ENCODE measurements around the gene ADIRF.
"Not testable (repeated sequence)": the region's sequence is repeated elsewhere in the genome, so short reads cannot be mapped to it uniquely, and the experiment has no call there.

Gene ADIRF

DNA sequence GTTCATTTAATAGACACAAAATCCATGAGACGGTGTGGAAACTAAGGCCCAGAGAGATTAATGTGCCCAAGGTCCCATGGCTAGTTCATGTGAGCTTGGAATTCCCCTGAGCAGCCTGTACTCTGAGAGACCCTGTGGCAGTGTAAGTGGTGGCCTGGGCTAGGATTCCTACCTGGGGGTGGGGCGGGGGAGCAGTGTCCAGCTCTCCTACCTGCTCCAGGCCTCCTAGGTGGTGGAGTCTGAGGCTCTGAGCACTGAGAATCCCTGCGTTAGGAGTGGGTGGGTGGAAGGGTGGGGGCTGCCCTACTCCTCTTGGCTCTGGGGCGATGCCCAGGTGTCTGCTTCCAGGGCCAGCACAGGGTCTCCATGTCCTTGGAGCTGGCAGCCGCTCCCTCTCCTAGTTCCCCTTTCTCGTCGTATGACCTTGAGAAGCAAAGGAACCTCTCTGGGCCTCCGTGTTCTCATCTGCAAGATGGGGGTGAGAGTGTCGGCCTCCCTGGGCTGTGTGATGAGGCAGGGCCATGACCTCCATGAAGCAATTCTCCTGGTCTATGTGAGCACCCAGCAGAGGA lies 7.3 kb upstream of the ADIRF start:
- DNase-seq (ENCODE audit: low spot score) = no peak

GRCh38 chr10:86961481-86962091 lies 6.7 kb upstream of the ADIRF start:
- no peak for DNase-seq (ENCODE audit: low spot score)

DNA sequence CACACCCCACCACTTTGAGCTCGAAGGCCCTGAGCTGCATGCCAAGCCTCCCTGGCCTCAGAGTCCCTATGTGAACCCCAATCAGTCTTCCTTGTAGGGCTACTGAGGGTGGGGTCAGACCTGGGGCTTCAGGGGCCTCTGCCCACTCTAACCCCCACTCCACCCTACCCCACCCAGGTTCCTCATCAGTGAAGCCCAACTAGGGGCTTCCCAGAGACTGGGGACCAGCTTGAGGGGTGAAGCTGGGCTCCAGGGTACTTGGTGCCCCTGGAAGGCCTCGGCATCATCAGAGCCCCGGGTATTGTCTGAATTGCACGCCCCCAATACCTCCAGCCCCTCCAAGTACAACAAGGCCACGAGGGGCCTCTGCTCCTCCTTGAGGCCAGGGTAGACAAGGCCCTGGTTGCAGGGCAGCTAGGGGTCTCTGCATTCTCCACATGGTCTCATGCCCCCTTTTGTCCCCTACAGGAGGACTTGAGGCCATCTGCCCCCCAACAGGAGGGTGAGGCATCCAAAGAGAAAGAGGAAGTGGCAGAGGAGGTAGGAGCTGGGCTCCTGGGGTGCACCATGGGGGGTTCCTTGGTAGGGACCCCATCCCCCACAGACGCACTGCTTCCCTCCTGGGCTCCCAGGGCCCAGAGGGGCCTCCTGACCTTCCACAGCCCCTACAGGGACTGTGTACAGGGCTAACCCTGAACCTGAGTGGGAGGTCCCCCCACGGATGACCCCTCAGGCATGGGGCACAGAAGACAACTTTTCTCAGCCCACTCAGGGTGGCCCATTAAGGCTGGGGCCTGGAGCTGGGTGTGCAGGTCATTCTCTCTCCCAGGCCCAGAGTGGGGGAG lies 5.9 kb upstream of the ADIRF start:
- DNase-seq (ENCODE audit: low spot score) = no peak

- DNase-seq (ENCODE audit: low spot score) = no peak
Measured at GRCh38 chr10:86962981-86963310, 5.3 kb upstream of the ADIRF start.

DNA sequence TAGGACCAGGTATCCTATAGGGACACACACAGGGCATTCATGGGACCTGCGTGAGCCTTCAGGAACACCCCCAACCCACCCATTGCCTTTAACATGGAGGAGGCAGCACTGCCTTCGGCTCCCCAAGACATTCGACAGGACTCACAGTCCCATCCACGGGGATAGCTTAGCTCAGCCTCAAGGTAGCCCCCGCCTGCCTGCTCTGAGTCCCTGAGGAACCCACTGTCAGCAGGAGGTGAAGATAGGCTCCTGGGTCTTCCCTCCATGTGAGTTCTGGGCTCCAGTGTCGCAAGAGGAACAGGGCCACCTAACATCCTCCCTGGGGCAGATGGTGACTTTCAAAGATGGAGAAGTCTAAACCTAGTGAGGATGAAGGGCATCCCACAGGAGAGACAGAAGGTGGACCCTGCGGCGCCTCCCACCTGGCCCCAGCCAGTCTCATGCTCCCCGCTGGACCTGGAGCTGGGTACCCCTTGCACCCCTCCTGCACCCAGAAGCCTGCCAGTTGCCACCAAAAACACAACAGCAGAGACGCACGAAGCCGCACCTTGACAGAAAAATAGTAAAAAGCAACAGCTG lies 4.9 kb upstream of the ADIRF start:
- DNase-seq (ENCODE audit: low spot score) = no peak

DNA sequence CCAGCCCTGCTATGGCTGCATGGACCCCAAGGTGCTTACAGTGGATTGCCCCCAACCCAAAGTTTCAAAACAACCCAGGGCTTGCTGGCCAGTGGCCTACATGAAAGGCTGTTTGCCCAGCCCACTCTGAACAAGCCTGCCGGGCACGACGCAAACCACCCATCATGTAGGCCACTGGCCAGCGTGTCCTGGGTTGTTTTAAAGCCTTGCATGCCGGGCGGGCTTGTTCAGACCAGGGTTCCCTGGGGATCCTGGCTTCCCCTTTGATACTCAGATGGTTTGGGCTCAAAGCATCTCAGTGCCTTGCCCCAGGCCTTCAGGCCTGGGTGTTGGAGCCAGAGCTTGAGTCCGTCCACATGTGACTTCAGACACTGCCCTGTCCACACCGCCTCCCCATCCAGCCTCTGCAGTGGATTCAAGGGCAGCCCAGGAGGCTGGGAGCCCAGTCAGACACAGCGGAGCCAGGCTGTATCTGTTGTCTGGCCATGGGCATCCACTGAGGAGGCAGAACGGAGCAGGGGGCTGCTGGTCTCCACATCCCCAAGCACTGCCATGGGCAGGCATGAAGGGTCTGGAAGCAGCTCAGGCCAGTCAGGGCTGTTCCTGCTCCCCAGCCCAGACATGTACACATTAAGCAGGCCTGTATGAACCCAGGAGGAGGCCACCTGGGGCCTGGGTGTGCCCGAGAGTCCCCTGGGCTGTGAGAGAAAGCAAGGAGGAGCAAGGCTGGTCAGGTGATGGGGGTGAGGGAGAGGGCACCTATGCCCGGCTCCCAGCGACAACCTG lies 4.0 kb upstream of the ADIRF start:
- DNase-seq (ENCODE audit: low spot score) = no peak

GRCh38 chr10:86964847-86965190 lies 3.5 kb upstream of the ADIRF start:
- DNase-seq (ENCODE audit: low spot score) = no peak

GRCh38 chr10:86965986-86966654 lies 2.2 kb upstream of the ADIRF start:
- no peak for DNase-seq (ENCODE audit: low spot score)

GRCh38 chr10:86967481-86967941 lies 771 bp upstream of the ADIRF start:
- no peak for DNase-seq (ENCODE audit: low spot score)

GRCh38 chr10:86968994-86969355 lies 693 bp downstream of the ADIRF start:
- DNase-seq (ENCODE audit: low spot score) = no peak

DNA sequence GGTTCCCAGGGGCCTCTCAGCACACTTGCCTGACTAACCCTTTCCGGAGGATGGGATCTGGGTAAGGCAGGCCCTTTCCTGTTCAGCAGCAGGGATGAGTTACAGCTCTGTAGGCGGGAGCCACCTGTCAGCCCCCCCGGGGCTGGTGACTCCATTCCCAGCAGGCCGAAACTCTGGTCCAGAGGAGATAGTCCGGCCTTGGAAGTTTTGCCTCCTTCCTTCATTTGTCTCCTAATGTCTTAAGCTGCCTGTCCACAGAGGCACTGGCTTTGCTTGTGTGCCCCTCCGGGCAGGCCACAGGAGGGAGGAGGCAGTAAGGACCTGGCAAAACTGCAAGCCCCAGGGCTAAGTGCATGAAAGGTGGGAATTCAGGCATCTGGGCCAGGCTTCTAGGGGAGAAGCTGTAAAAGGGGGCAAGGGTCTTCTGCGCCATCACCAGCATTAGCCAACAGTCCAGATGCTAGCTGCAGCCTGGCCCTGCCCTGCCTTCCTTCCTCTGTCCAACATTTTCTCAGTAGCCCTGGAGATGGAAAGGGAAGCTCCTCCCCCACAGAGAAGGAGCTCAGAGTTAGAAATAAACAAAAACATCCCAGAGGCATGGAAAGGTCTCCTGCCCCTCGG lies 1.2 kb downstream of the ADIRF start:
- no peak for DNase-seq (ENCODE audit: low spot score)

DNA sequence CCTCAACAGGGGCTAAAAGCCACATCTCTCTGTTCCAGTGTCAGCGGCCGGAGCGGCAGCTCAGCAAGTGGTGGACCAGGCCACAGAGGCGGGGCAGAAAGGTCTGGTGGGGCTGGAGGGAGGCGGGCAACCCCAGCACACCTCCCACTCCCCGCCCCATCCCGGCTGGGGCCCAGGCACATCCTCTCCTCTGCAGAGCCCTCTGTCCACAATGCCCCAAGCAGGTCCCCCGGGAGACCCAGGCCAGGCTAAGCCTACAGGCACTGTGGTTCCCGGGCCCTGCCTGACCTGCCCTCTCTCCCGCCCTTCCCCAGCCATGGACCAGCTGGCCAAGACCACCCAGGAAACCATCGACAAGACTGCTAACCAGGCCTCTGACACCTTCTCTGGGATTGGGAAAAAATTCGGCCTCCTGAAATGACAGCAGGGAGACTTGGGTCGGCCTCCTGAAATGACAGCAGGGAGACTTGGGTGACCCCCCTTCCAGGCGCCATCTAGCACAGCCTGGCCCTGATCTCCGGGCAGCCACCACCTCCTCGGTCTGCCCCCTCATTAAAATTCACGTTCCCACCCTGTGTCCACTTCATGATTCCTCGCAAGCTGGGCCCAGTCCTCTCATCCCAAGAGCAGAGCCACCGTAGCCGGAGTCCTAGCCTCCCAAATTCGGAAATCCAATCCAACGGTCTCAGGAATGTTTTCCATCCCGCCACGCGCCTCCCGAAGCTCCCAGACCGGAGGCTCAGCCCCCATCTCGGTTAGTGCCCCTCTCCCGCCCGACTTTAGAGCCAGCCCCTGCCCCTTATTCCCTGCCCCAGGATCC lies 2.1 kb downstream of the ADIRF start:
- DNase-seq (ENCODE audit: low spot score) = peak; percentile 56

DNA sequence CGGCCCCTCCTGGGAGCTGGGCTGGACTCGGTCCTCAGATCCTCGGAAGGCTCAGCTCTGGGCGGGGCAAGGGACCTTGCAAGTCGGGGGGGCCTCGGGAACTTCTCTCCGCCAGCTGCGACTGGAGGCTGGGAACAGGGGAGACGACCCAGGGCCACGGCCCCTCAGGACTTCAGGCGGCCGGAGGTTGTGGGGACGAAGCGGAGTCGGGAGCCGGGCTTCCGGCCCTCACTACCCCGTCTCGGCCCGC lies 2.6 kb downstream of the ADIRF start:
- DNase-seq (ENCODE audit: low spot score) = no peak

DNA sequence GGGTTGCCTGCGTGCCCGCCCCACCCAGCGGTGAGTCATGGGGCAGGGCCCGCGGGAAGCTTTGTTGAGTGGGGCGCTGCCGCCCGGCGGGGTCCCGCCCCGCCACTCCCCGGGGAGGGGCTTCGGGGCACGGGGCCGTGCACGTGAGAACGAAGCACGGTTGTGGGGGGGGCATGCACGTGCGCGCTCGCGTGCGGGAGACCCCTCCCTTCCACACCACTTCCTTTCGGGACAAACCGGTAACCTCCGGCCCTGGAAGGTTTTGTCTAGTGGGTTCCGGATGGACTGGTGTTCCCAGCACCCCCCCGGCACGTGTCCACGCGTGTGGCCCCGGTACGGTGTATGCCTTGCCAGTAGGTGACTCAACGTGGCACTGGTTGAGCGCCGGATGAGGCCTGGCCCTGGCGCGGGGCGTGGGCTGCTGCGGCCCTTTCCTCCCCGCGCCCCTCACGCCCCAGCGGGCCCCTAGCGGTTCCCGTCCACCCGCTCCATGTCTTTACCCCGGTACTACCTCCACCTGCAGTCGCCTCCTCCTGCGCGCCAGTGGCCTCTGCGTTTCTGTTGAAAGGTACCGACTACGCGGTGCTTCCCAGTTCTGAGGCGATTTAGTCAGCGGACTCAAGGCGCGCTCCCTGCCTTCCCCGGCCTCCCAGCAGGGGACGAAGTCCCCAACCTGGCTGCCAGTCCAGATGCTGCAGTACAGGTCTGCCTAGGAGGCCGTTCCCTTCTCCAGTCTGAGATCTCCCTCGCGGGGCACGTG lies 3.1 kb downstream of the ADIRF start:
- DNase-seq (ENCODE audit: low spot score) = no peak

- no peak for DNase-seq (ENCODE audit: low spot score)
Measured at GRCh38 chr10:86972613-86973380, 4.5 kb downstream of the ADIRF start.

GRCh38 chr10:86974484-86974883 lies 6.2 kb downstream of the ADIRF start:
- no peak for DNase-seq (ENCODE audit: low spot score)

GRCh38 chr10:86976362-86977056 lies 8.2 kb downstream of the ADIRF start:
- no peak for DNase-seq (ENCODE audit: low spot score)

DNA sequence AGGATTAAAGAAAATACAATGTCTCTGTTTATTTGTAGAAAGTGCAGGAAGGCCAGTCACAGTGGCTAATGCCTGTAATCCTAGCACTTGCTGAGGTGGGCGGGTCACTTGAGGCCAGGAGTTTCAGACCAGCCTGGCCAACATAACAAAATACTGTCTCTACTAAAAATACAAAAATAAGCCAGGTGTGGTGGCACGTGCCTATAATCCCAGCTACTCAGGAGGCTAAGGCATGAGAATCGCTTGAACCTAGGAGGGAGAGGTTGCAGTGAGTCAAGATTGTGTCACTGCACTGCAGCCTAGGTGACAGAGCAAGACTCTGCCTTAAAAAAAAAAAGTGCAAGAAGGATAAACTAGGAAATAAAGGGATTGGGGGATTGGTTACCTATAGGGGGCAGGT lies 10.2 kb downstream of the ADIRF start:
- DNase-seq (ENCODE audit: low spot score) = not testable (repeated sequence)

Data from Ammon's horn (tissue), 1 donor.